ENCODE data around the gene YKT6.

Gene YKT6

GRCh38 chr7:44222074-44222473 lies 21.3 kb downstream of the YKT6 start:
- no peak overlapping the region for H4K91ac ChIP-seq (ENCODE audit: low read length)
- no peak overlapping the region for H3K14ac ChIP-seq (ENCODE audit: low read length in 2 of 2)
- H2AFZ ChIP-seq (ENCODE audit: low read depth, low read length), result no peak overlapping the region
- H4K8ac ChIP-seq (ENCODE audit: low read length), result no peak overlapping the region
- H3K27me3 ChIP-seq (ENCODE audit: control insufficient read depth in 1 of 2, insufficient read depth in 1 of 2, low read length in 2 of 2), result peaks cover 24 to 64% of the 10 kb centered on the region in 2 experiments
- H3K4me3 ChIP-seq (ENCODE audit: insufficient read depth in 1 of 2, low read depth in 1 of 2, low read length in 2 of 2), result no peak overlapping the region
- H3K4me1 ChIP-seq (ENCODE audit: control insufficient read depth, insufficient read depth, low read depth, low read length), result peaks cover 5% of the 10 kb centered on the region
- no peak overlapping the region for H2AK5ac ChIP-seq (ENCODE audit: low read length, severe bottlenecking)
- no peak overlapping the region for H3K23ac ChIP-seq (ENCODE audit: low read length in 2 of 2)
- no peak for DNase-seq
- no peak overlapping the region for H3K4ac ChIP-seq (ENCODE audit: low read depth in 1 of 2, low read length in 2 of 2)
- no peak overlapping the region for H2BK120ac ChIP-seq (ENCODE audit: low read depth, low read length)
- no peak overlapping the region for H2BK15ac ChIP-seq (ENCODE audit: low read depth, poor library complexity, severe bottlenecking)
- H3K27ac ChIP-seq (ENCODE audit: low read length, poor library complexity, severe bottlenecking), result no peak overlapping the region
- no peak overlapping the region for H3K4me2 ChIP-seq (ENCODE audit: low read length, poor library complexity, severe bottlenecking)
- no peak overlapping the region for H2BK12ac ChIP-seq (ENCODE audit: low read length in 2 of 2)
- no peak overlapping the region for H3K18ac ChIP-seq (ENCODE audit: low read depth in 1 of 2, low read length in 2 of 2)
- no peak overlapping the region for H3K9ac ChIP-seq (ENCODE audit: low read length)
- no peaks in the 10 kb centered on the region for H3K79me1 ChIP-seq (replicated peaks; ENCODE audit: low read length, poor library complexity, severe bottlenecking)
- WGBS, result 74% methylated on average over 11 of the region's 11 CpGs
- no peak overlapping the region for H2BK5ac ChIP-seq (ENCODE audit: low read depth, low read length, poor library complexity, severe bottlenecking)
- no peaks in the 10 kb centered on the region for H3K9me3 ChIP-seq (ENCODE audit: control insufficient read depth, low read length)
- peaks cover 0 to 12% of the 10 kb centered on the region in 2 experiments for H3K36me3 ChIP-seq (ENCODE audit: control insufficient read depth in 1 of 2, insufficient read depth in 2 of 2, low read depth in 1 of 2, low read length in 2 of 2)

DNA sequence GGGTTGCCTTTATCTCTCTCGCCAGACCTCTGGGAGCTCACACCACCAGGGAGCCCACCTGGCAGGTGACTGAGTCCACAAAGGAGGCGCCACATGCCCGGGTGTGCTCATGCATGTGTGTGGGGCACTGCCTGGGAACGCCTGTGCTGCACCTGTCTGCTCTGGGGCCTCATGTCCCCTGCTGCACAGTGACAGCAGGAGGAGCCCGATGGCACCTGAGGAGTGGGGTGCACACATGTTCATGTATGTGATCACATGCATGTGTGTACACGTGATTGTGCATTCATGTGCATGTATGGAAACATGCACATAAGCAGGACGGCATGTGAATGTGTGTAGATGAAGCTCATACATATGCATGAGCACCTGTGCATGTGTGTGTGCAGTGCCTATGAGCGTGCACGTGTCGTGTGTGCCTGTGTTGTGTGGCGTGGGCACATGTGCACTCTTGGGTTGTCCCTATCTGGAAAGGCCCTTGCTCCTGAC lies 22.0 kb downstream of the YKT6 start:
- Histone ChIP-seq H3K18ac (ENCODE audit: low read depth in 1 of 2, low read length in 2 of 2) (no peak overlapping the region), H2AFZ (ENCODE audit: low read depth, low read length) (no peak overlapping the region), H3K36me3 (ENCODE audit: control insufficient read depth in 1 of 2, insufficient read depth in 2 of 2, low read depth in 1 of 2, low read length in 2 of 2) (peaks cover 0 to 10% of the 10 kb centered on the region in 2 experiments), H3K9me3 (ENCODE audit: control insufficient read depth, low read length) (no peaks in the 10 kb centered on the region), H3K4me3 (ENCODE audit: insufficient read depth in 1 of 2, low read depth in 1 of 2, low read length in 2 of 2) (no peak overlapping the region), H2BK15ac (ENCODE audit: low read depth, poor library complexity, severe bottlenecking) (no peak overlapping the region), H3K79me1 (replicated peaks; ENCODE audit: low read length, poor library complexity, severe bottlenecking) (no peaks in the 10 kb centered on the region), H3K14ac (ENCODE audit: low read length in 2 of 2) (no peak overlapping the region), H3K23ac (ENCODE audit: low read length in 2 of 2) (no peak overlapping the region), H3K4me1 (ENCODE audit: control insufficient read depth, insufficient read depth, low read depth, low read length) (peaks cover 5% of the 10 kb centered on the region), H3K27me3 (ENCODE audit: control insufficient read depth in 1 of 2, insufficient read depth in 1 of 2, low read length in 2 of 2) (peaks cover 24 to 64% of the 10 kb centered on the region in 2 experiments), H3K4ac (ENCODE audit: low read depth in 1 of 2, low read length in 2 of 2) (no peak overlapping the region), H3K4me2 (ENCODE audit: low read length, poor library complexity, severe bottlenecking) (no peak overlapping the region), H4K91ac (ENCODE audit: low read length) (no peak overlapping the region), H3K9ac (ENCODE audit: low read length) (no peak overlapping the region), H2BK12ac (ENCODE audit: low read length in 2 of 2) (no peak overlapping the region), H3K27ac (ENCODE audit: low read length, poor library complexity, severe bottlenecking) (no peak overlapping the region), H2AK5ac (ENCODE audit: low read length, severe bottlenecking) (no peak overlapping the region), H4K8ac (ENCODE audit: low read length) (no peak overlapping the region), H2BK120ac (ENCODE audit: low read depth, low read length) (no peak overlapping the region), H2BK5ac (ENCODE audit: low read depth, low read length, poor library complexity, severe bottlenecking) (no peak overlapping the region)
- DNase-seq, result no peak
- 84% methylated on average over 11 of the region's 11 CpGs for WGBS

DNA sequence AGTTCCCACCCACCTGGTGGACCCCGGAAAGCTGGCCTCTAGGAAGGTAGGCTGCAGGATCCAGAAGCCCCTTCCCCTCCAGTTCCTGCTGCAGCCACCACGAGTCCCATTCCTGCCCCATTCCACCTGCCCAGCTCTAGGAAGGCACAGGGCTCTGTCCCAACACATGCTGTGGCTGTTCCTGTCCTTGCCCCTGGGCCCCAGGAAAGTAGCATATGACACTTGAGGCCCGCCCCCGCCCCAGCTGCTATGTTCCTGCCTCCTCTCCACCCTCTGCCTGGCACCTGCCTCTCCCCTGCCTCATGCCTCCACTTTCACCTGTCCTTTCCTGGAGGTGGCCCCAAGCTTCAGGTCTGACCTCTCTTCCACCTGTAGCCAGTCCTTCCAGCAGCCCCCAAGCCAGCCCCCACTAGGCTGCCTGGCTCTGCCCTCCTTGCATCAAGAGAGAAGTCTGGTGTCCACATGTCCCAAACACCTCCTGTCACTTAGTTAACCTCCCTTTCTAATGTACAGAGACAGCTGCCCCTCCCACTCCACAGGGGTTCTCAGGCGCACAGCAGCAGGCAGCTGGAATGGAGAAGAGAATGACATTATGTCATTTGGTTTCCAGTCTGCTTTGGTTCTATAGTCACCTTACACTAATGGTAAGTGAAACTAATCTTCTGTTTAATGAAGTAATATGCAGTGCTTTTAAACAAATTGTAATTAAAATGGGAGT lies 22.7 kb downstream of the YKT6 start:
- H3K79me1 ChIP-seq (replicated peaks; ENCODE audit: low read length, poor library complexity, severe bottlenecking), result no peaks in the 10 kb centered on the region
- H3K9ac ChIP-seq (ENCODE audit: low read length), result no peak overlapping the region
- H2AK5ac ChIP-seq (ENCODE audit: low read length, severe bottlenecking), result no peak overlapping the region
- H2BK15ac ChIP-seq (ENCODE audit: low read depth, poor library complexity, severe bottlenecking), result no peak overlapping the region
- H3K23ac ChIP-seq (ENCODE audit: low read length in 2 of 2), result no peak overlapping the region
- no peaks in the 10 kb centered on the region for H3K9me3 ChIP-seq (ENCODE audit: control insufficient read depth, low read length)
- no peak overlapping the region for H2BK12ac ChIP-seq (ENCODE audit: low read length in 2 of 2)
- H3K14ac ChIP-seq (ENCODE audit: low read length in 2 of 2), result no peak overlapping the region
- no peak overlapping the region for H2BK5ac ChIP-seq (ENCODE audit: low read depth, low read length, poor library complexity, severe bottlenecking)
- H3K27me3 ChIP-seq (ENCODE audit: control insufficient read depth in 1 of 2, insufficient read depth in 1 of 2, low read length in 2 of 2), result peaks cover 24 to 65% of the 10 kb centered on the region in 2 experiments
- no peak overlapping the region for H3K27ac ChIP-seq (ENCODE audit: low read length, poor library complexity, severe bottlenecking)
- H3K18ac ChIP-seq (ENCODE audit: low read depth in 1 of 2, low read length in 2 of 2), result no peak overlapping the region
- peaks cover 0 to 8% of the 10 kb centered on the region in 2 experiments for H3K36me3 ChIP-seq (ENCODE audit: control insufficient read depth in 1 of 2, insufficient read depth in 2 of 2, low read depth in 1 of 2, low read length in 2 of 2)
- no peak overlapping the region for H4K8ac ChIP-seq (ENCODE audit: low read length)
- H3K4me2 ChIP-seq (ENCODE audit: low read length, poor library complexity, severe bottlenecking), result peak overlapping the region; percentile 7
- 44% methylated on average over 5 of the region's 5 CpGs for WGBS
- H3K4me3 ChIP-seq (ENCODE audit: insufficient read depth in 1 of 2, low read depth in 1 of 2, low read length in 2 of 2), result no peak overlapping the region
- peaks cover 5% of the 10 kb centered on the region for H3K4me1 ChIP-seq (ENCODE audit: control insufficient read depth, insufficient read depth, low read depth, low read length)
- no peak overlapping the region for H2BK120ac ChIP-seq (ENCODE audit: low read depth, low read length)
- H4K91ac ChIP-seq (ENCODE audit: low read length), result no peak overlapping the region
- no peak overlapping the region for H2AFZ ChIP-seq (ENCODE audit: low read depth, low read length)
- H3K4ac ChIP-seq (ENCODE audit: low read depth in 1 of 2, low read length in 2 of 2), result no peak overlapping the region
- no peak for DNase-seq

- Histone ChIP-seq H3K23ac (ENCODE audit: low read length in 2 of 2) (no peak overlapping the region), H2BK5ac (ENCODE audit: low read depth, low read length, poor library complexity, severe bottlenecking) (no peak overlapping the region), H3K4me1 (ENCODE audit: control insufficient read depth, insufficient read depth, low read depth, low read length) (peaks cover 5% of the 10 kb centered on the region), H3K36me3 (ENCODE audit: control insufficient read depth in 1 of 2, insufficient read depth in 2 of 2, low read depth in 1 of 2, low read length in 2 of 2) (peaks cover 0 to 7% of the 10 kb centered on the region in 2 experiments), H3K27me3 (ENCODE audit: control insufficient read depth in 1 of 2, insufficient read depth in 1 of 2, low read length in 2 of 2) (peaks cover 24 to 59% of the 10 kb centered on the region in 2 experiments), H4K91ac (ENCODE audit: low read length) (no peak overlapping the region), H3K4me2 (ENCODE audit: low read length, poor library complexity, severe bottlenecking) (no peak overlapping the region), H2BK120ac (ENCODE audit: low read depth, low read length) (no peak overlapping the region), H2BK15ac (ENCODE audit: low read depth, poor library complexity, severe bottlenecking) (no peak overlapping the region), H2AFZ (ENCODE audit: low read depth, low read length) (no peak overlapping the region), H3K9me3 (ENCODE audit: control insufficient read depth, low read length) (no peaks in the 10 kb centered on the region), H4K8ac (ENCODE audit: low read length) (no peak overlapping the region), H3K18ac (ENCODE audit: low read depth in 1 of 2, low read length in 2 of 2) (no peak overlapping the region), H2AK5ac (ENCODE audit: low read length, severe bottlenecking) (no peak overlapping the region), H3K14ac (ENCODE audit: low read length in 2 of 2) (no peak overlapping the region), H2BK12ac (ENCODE audit: low read length in 2 of 2) (no peak overlapping the region), H3K79me1 (replicated peaks; ENCODE audit: low read length, poor library complexity, severe bottlenecking) (no peaks in the 10 kb centered on the region), H3K4ac (ENCODE audit: low read depth in 1 of 2, low read length in 2 of 2) (no peak overlapping the region), H3K9ac (ENCODE audit: low read length) (no peak overlapping the region), H3K4me3 (ENCODE audit: insufficient read depth in 1 of 2, low read depth in 1 of 2, low read length in 2 of 2) (no peak overlapping the region), H3K27ac (ENCODE audit: low read length, poor library complexity, severe bottlenecking) (no peak overlapping the region)
- 73% methylated on average over 13 of the region's 18 CpGs for WGBS
- DNase-seq, result no peak
These were observed 23.5 kb downstream of the YKT6 start for GRCh38 chr7:44224080-44224973.
